ENCODE measurements around the gene KCNE1.

DNA sequence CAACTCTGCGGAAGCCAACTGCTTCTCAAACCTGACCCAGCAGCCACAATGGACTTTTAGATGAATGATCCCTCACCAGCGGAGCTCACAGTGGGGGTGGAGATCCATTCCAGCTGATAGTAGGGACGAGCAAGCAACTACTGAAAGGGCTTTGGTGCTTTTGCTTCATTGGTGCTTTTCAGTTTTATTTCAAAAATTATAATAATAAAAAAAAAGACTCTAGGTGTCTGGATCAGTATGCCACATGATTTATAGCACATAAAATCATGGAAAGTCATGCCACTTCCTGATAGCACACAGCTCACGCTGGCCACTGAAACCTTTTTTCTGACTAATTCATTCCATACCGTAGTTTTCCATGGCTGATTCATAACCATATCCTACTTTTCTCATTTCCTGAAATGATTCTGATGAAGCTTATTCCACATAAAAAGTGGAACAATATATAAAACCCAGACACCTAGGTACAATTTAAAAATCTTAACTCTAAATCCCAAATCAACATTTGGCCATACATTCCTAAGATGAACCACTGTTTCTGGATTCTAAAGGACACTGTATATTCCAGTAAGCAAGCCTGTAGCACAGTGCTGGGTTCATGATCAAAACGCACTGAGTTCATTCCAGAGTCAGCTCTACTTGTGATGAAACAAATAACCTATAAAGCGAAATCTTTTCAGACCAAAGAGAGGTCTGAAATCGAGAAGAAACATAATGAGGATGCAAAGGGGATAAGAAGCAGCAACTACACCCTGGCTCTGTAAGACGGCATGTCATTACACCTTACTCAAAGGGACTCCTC, 41.3 kb upstream of the KCNE1 start:
- TF ChIP-seq CTCF (IDR thresholded peaks at IDR 0.05): no peak
- TF ChIP-seq POLR2A (IDR thresholded peaks at IDR 0.05): no peak
- no peak for TF ChIP-seq EP300 (IDR thresholded peaks at IDR 0.05)

All from tibial nerve (tissue), 4 donors.